GM18867 (cell line): ENCODE measurements around the gene SFXN5.

Experiments used
- ATAC-seq: cut with Tn5 transposase; IDR thresholded peaks from one replicate; pipeline ENCODE4 v1.9.1; 2021; ENCODE audit warnings: mild to moderate bottlenecking, moderate library complexity; ENCODE audit not compliant: unreplicated experiment

The SFXN5 gene

DNA sequence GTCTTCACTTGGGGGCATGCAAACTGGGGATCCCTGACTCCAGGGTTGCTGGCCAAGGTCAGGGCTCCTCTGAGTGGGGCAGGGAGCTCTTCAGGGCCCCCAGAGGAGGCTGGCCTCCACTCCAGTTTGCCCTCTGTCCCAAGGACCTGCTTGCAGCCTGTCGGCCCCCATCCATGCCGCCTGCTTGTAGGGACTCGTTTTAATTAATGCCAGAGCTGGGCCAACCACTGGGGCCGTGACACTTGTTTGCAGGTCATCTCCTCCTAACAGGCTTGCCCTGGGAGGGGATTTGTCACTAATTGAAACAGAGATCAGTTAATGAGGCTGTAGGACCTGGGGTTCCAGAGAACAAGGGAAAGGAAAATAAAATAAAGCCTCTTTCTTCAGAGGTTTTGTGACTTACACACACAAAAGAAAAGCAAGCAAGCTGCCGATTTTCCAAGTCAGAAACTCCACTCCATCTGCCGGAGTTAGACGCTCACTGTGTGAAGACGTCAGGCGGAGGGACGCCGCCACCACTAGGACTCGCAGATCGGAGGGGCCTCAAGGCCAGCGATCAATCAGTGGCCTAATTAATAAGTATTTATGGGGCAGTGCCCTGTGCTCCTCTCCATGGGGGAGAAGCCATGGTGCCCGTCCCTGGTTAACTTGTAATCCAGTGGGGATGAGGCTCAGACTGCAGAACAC, 75.9 kb downstream of the SFXN5 start:
- no peak for ATAC-seq

DNA sequence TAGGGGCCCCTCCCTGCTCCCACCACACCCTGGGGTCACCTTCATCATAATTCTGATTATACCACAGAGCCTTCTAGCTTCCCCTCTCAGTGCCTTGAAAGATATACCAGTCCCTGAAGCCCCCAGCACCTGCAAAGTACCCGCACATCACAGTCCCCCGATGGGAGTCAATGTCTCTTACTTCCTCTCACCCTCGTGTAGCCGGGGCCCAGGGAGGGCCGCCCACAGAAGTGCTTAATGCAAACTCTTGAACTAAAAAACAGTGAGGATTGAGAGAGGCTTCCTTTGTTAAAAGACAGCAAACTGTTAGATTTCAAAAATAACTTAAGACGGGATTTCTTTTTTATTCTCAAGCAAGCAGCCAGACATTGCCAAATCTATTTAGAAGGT, 76.5 kb downstream of the SFXN5 start:
- ATAC-seq = no peak

DNA sequence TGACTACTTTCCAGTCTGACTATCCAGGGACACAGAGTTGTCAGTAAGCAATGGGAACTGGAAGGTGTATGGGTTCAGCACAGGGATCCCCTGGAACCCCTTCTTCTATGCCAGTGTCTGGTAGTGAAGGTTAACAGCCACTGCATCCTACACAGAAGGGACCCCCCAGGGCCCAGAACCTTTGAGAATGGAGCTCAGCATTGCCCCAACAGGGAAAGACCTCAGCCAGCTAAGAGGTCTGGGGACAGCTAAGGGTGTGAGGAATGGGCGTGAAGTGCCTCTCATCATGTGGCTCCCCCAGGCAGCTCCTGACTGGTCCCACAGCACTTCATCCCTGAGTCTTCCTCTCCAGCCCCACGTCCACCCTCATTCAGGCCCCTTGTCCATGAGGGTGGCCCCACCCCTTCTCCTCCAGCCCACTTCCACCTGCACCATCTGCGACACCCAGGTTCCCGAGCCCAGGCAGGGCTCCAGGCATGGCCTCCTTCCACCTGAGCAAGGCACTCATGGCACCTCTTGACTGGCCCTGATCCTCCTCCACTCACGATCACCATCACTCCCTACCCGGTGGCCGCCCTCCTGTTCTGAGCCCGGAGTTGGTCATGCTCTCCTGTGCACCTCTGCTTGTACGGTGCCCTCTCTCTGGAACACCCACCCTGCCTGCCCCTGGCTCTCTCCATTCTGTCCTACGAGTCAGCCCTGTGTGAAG, 77.1 kb downstream of the SFXN5 start:
- ATAC-seq = no peak

DNA sequence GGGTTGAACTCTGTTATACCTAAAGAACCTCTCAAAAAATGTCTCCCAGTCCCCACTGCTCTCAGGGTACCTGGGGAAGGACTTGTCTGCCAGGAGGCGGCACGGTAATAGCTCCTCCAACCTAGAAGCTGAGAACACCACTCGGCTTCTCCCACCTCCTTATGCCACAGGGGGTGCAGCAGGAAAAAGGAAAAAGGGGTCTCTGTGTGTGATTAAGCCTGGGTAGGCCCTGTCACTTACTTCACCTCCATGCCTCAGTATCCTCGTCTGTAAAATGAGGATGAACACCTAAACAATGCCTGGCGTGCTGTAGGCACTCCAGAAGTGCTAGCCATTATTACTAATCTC, 77.6 kb downstream of the SFXN5 start:
- no peak for ATAC-seq

DNA sequence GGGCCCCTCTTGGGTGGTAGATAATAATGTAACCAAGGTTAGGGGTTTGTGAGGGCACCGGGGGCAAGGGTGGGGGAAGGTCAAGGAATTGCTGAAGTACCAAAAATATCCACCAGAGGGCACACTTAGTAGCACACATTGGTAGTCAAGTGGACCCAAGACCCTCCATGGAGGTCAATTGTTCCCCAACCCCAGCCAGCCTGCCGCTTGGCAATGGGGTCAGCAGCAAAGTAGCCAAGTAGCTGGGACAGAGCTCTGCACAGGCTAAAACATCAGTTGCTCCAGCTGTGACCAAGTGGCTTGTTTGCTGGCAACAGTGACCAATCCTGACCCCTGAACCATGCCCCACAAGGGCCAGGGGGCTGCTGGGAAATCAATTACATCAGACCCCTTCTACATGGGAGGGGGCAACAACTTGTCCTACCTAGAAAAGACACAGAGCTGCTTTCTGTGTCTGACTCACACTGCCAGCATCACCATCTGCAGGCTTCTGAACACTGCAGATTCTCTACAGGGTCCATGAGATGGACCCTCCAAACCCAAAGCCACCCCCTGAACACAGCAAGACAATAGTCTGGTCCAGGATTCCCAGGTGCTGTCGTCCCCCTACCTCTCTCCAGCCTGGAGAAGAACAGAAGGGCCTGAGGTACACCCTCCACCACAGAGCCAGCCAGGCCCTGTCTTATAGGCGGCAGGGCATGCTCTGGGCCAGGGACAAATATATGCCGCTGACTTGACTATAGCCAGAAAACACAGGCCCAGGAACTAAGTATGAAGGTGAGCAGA, 78.2 kb downstream of the SFXN5 start:
- ATAC-seq = peak; percentile 42

DNA sequence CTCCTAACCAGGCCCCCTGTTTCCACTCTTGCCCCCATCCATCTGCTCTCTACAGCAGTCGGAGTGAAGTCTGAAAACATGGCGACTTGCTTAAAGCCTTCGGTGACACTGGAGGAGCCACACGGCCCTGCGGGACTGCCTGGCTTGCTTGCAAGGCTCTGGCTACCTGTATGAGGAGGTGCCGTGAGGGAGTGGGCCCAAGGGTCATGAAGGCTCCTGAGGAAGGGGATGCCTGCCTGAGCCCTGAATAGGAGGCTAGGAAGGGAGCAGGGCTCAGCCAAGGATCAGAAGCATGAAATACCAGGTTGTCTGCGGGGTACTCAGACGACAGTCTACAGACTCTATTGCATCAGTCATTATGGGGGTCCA, 78.8 kb downstream of the SFXN5 start:
- ATAC-seq = no peak

DNA sequence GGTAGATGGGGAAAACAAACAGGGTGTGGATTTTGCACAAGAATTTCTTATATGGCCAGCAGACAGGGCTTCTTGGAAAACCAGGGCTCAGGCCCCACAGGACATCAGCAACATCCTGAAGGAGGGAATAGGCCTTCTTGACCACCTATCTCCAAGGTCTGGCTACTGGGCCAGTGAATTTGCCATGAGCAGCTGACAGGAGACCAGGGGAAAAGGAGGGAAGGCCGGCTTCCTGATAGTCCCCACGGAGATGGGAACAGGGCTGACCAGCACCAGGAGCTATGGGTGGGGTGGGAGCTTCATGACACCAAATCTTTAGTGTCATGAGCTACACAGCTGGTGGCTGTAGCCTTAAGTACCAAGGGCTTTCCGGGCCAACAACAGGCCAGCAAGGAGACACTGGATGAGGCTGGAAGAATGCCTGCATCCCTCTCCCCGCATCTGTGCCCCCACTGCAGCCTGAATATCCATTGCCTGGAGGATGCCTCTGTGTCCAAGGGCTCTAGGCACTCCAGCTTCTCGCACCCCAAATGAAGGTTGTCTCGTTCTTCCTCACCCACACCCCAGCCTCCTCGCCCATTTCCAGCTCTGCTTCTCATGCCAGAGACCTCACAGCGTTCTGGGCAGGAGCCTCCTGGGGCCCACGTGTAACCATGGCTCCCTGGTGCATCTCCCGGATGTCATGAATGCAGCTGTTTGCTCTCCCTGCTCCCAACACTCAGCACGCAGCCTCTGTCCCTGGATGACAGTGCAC, 79.4 kb downstream of the SFXN5 start:
- ATAC-seq = no peak

DNA sequence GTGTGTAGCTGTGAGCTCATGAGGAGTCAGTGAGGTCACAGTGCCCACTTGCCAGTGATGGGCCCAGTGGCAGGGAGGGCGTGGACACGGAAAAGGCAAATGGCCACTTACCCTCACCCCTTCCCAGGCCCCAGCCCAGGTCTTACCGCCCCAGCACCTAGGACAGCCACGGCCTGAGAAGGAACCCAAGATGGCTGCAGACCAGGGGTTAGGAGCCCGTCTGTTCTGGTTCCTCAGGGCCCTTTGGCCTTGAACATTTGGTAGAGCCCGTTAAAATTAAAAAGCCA, 80.1 kb downstream of the SFXN5 start:
- no peak for ATAC-seq

DNA sequence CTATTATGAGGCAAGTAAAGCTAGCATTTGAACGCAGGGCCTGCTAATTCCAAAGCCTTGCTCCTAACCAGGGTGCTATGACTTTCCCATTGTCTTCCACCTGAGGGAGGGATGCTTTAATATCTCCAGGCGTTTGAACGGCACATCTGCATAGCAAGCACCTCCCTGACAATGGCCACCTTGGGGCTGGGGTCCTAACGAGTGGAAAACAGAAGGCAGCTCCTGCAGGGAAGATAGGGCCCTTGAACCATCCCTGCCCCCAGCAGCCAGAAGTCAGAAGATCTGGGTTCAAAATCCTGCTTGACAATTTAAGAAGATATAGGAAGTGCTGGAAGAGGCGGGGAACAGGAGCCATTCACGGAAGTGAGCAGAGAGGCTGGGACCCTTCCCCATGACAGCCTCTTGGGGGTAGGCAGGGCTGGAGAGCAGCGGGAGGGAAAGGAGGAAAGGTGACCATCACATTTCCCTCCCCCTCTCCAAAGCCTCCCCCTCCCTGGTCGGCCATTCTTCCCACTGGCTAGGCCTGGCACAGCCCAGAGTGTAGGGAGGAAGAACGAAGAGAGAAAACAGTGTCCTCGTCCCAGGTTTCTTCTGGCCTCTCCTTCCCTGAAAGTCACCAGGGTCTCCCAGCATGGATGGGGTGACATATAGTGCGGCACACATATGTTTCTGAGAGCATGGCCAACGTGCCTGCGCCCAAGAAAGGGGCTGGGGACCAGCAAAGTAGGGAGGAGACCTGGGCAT, 80.6 kb downstream of the SFXN5 start:
- ATAC-seq = no peak

DNA sequence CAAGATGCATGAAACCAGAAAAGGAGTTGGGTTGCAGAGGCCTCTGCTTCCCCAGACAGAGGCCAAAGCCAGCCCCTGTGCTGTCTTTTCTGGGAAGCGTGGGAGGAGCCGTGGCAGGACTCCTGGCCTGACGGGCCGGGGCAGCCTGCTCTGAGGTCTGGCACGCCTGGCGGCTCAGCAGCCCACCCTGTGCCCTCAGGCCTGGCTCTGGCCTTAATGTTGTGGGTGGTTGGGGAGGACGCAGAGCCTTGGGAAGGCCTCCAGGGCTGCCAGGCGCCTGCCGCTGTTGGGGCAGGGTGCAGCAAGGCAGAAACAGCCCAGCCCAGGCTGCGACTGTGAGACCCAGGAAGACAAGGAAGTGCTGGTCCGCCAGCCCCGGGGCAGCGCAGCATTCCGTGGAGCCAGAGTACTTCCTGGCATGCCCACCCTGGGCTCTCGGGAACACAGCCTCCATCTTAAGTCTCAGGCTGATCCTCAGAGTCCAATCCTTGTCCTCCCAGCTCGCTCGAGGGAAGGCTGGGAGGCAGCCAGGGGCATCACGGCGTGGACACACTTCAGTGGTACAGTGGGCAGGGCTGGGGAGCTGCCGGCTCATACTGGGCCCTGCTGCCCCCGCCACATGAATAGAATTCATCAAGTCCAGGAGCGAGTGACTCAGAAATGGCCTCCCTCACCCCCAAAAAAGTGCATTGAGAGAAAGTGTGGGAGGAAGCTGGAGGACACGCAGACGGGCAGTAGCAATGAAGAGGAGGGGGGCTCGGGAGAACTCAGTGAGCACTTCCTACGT, 81.5 kb downstream of the SFXN5 start:
- ATAC-seq = no peak

DNA sequence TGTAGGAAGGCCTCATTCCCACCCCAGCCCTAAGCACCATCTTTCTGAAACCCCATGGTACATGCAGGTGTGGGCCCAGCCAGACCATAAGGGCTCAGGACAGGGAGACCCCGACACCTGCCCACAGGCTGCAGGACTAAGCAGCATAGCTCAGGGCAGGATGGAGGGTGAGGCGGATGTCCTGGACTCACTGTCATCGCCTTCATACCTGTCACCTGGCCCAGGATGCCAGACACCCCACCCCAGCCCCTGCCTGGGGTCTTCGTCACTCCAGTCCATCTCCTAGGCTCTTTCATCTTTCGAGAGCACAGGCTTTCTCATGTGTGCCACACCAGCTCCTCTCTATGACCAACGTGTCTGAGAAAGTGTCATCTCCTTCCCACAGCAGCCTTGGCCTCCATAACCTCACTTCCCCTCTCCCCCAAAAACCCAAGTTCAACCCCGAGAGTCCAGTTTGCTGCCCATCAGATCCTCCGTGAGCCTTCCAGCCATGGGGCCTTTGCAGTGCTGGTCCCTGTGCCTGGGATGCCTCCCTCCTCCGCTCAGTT, 82.7 kb downstream of the SFXN5 start:
- no peak for ATAC-seq

DNA sequence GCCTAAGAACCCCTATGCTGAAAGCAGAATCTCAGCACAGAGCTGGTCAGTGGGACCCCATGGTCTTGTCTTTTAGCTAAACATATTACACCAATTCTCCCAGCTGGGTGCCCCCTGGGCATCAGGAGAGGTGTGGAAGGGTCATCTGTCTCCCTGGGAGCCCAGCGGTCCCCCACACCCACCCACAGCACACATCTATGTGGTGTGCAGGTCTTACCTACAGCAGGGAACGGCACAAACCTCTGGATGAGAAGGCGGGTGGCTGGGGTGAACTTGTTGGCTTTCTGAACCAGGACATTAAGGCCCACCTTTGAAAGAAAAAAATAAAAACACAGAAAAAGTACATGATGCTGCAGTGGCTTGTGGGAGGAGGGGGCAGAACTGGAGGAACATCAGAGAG, 83.5 kb downstream of the SFXN5 start:
- ATAC-seq = no peak

DNA sequence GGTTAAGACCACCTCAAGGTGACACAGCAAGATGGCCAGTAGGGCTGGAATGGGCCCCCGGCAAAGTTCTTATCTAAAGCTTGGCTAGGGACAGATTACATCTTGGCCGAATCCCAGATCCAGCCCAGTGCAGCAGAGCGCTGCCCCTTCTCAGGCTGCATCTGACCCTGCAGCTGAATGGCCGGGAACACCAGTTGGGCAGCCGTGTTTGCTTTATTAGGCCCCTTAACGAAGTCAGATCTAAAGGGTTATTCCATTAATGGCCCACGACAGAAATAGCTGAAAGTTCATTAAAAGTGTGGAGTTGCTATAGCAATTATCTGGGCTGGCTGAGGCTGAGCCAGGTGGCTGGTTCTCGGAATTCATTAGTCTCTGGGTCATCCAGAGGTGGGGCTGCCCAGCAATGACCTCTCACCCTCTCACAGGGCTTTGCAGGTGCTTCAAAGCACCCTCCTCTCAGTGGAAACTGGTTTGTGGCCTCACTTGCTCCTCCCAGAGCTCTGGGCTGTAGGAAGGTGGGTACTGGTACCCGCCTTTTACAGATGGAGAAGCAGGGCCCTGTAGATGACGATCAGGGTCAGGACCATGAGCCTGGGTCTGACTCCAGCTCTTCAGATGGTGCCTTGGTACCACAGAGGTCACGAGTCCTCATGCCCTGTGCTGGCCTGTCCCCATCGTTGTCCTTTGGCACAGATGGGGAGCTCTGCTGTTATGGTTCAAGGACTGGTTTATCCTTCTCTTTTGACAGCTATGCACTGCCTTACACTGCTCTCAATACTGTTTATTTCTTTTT, 85.4 kb downstream of the SFXN5 start:
- no peak for ATAC-seq

DNA sequence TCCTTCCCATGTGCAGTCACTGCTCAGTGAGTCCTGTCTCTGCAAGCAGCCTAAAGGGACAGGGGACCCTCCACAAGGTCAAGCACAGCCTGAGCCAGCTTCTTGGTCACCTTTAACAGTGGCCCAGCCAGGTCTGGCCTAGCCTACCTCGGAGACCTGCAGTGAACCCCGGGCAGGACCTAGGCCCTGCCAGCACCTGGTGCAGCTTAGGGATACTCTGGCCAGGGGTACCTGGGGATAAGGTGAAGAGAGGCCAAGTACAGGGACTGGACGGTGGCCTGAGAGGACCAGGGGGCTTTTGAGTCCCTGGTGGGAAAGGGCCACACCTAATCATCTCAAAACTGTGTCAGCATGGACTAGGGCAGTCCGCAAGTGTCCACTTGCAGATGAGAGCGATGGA, 86.4 kb downstream of the SFXN5 start:
- ATAC-seq = no peak

DNA sequence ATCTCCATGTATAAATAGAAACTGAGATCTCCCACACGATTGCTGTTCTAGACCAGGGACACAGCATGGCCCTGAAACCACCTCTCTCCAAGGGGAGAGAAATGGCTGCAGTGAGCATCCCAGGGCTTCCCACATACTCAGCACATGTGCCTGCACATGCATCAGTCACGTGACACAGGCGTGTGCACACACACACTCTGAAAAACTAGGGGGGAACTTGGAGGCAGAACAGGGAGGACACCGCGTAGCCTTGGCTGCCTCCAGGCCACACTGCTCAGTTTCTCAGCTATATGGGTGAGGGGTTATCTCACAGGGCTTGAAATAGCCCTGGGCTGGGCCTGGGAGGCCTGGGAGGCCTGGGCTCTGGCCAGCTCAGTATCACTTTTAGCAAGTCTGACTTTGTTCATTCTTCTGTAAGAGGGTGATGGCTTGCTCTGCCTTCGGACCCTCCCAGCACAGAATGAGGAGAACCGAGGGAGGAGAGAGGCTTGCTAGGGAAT, 87.3 kb downstream of the SFXN5 start:
- no peak for ATAC-seq

DNA sequence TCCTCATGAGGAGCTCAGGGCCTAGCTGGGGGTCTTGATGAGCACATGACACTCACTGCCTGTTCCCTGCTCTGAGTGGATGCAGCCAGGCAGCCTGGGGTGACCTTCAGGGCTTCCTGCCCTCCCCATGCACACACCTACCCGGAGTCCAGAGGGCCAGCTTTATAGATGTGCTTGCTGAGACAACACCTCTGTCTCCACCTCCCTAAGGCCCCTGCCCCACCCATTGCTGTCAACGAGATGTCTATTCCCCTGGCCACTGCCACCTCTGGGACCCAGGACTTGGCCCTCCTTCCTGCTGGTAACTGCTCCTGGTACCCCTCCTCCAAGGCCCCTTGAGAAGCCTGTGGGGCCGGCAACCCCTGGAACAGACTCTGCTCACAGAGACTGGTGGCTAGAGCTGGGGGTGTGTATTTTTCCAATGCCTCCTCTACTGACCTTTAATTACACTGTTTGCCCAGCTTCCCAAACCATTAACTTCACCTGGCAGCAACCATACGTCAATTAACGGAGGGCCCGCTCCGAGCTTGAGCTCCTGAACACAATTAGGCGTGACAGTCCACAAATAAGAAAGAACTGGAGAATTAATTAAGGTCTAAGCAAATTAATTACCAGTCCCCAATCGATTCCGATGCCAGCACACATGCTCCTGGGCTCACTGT, 87.9 kb downstream of the SFXN5 start:
- no peak for ATAC-seq

DNA sequence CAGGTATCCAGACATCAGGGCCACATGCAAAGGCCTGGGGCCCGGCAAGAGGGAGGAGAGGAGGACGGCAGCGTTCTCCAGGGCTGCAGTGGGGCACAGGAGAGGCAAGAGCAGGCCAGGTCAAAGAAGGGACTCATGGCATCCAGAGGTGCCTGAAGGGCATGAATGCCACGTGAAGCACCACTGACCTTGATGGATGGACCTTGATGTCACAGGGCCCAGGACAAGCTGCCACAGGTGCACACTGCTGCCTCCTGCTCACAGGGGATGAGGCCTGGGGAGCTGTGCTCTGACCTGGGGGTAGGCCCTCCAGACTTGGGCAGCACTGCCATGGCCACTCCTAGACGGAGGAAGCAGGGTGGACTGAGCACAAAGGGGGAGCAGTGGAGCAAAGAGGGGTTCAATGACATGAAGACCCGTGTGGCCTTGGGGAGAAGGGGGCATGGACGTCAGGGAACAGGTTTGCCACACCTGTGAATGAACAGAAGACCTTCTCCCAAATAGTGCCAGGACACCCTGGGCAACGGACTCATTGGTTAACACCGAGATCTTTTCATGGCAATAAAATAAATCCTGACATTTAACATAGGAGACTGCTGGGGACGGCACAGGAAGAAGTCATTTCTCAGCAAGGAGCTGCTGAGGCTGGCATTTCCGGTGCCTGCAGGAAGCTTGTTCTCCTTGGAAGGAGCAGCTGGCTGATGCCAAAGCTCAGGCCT, 88.6 kb downstream of the SFXN5 start:
- ATAC-seq = no peak

DNA sequence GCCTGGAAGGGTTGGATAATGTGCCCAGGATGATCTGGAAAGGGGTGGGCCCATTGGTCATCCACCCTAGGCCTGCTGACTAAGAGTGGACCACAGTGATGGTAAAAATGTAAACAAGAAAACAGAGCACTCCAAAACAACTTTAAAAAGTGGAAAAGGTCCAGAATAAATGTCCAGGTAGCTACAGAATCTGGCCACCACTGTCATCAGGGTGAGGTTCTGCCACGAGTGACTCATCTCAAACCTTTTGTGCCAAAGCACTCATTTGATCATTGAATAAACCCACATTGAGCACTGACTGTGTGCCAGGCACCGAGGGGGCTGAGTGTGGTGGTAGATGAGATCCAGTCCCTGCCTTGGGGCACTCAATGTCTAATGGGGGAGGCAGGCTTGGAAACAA, 89.3 kb downstream of the SFXN5 start:
- no peak for ATAC-seq
